K562 (cell line): Measurements from ENCODE around the gene ITPK1.

Experiments
- ADNP ChIP-seq: fragments of 200-800 bp; sonication (Bioruptor generic); IDR thresholded peaks from 2 replicates; pipeline ENCODE4 v1.6.1; 2016; ENCODE audit warnings: missing genetic modification characterization, missing compliant biosample characterization
- AFF4 ChIP-seq: sonication (generic); formaldehyde crosslinking; IDR thresholded peaks from 2 replicates; pipeline ENCODE4 v1.8.0; 2023; ENCODE audit warnings: mild to moderate bottlenecking, missing genetic modification reagents
- CTCF ChIP-seq, 3 experiments: IDR thresholded peaks in 2 of 3; conservative IDR thresholded peaks in 1 of 3; 2 replicates each; pipeline ENCODE4 v1.5.1; 2011 to 2012; ENCODE audit warnings: low read length in 3 of 3, mild to moderate bottlenecking in 3 of 3, control low read depth in 2 of 3, improper control_type of control experiment in 1 of 3, inconsistent platforms in 1 of 3, low read depth in 1 of 3, mixed read lengths in 1 of 3, moderate library complexity in 1 of 3; ENCODE audit not compliant: insufficient read depth in 2 of 3
- EZH2 ChIP-seq: IDR thresholded peaks from 2 replicates; pipeline ENCODE4 v1.6.1; 2012; ENCODE audit warnings: low read depth, mild to moderate bottlenecking, inconsistent platforms, low read length, borderline replicate concordance
- HNRNPK ChIP-seq: fragments of 200-400 bp; formaldehyde crosslinking; IDR thresholded peaks from one replicate; pipeline ENCODE4 v1.6.1; 2018; ENCODE audit warnings: mild to moderate bottlenecking, low read depth, low read length; ENCODE audit not compliant: poor library complexity, severe bottlenecking
- KAT8 ChIP-seq: fragments of 450-650 bp; IDR thresholded peaks from 2 replicates; pipeline ENCODE4 v1.6.1; 2016; ENCODE audit warnings: low read depth, mild to moderate bottlenecking
- NCOA6 ChIP-seq: fragments of 450-650 bp; IDR thresholded peaks from 2 replicates; pipeline ENCODE4 v1.6.1; 2017; ENCODE audit warnings: mild to moderate bottlenecking
- POLR2A ChIP-seq: fragments of 450-650 bp; conservative IDR thresholded peaks from 2 replicates; pipeline ENCODE4 v1.6.1; 2016
- REST ChIP-seq, 2 experiments: fragments of 450-650 bp; formaldehyde crosslinking in 1 of 2; IDR thresholded peaks; 2 replicates each; pipeline versions ENCODE4 v1.4.0 to v1.6.1; 2014 to 2020; ENCODE audit warnings: mild to moderate bottlenecking in 2 of 2, borderline replicate concordance in 1 of 2, low read depth in 1 of 2
- ZNF197 ChIP-seq: fragments of 200-800 bp; sonication (Bioruptor generic); IDR thresholded peaks from 2 replicates; pipeline ENCODE4 v1.6.1; 2016; ENCODE audit warnings: low read depth, missing genetic modification characterization, missing compliant biosample characterization

- no peak for TF ChIP-seq POLR2A
- no peak for TF ChIP-seq ZNF197 (CRISPR knock-in tag)
- TF ChIP-seq KAT8 = no peak
- TF ChIP-seq EZH2 = no peak
- no peak for TF ChIP-seq AFF4
- no peak for TF ChIP-seq ADNP
- no peak for TF ChIP-seq REST (IDR thresholded peaks at IDR 0.05; ENCODE audit: borderline replicate concordance)
- TF ChIP-seq REST (CRISPR knock-in tag; IDR thresholded peaks at IDR 0.05; ENCODE audit: low read depth) = no peak
- no peak for TF ChIP-seq CTCF (IDR thresholded peaks at IDR 0.05 in 2 of 3, conservative IDR thresholded peaks at IDR 0.05 in 1 of 3; ENCODE audit: insufficient read depth in 2 of 3, low read depth in 1 of 3, low read length in 3 of 3)
- TF ChIP-seq NCOA6 = no peak
- no peak for TF ChIP-seq HNRNPK
These were observed 14.5 kb downstream of the ITPK1 start for GRCh38 chr14:93101181-93101580.
